ENCODE data around the gene SFXN4. TPM values are rescaled to one million over a fixed set of nuclear protein-coding genes. Genes with fewer than 3 reads are reported as not detected.

The SFXN4 gene
- total and polyA plus RNA-seq, 9 of the 15 experiments (the other 6 are each of a cell fraction or from before 2014, with no cell fraction given) = 40.1 to 97.8 (median 54.5) TPM

DNA sequence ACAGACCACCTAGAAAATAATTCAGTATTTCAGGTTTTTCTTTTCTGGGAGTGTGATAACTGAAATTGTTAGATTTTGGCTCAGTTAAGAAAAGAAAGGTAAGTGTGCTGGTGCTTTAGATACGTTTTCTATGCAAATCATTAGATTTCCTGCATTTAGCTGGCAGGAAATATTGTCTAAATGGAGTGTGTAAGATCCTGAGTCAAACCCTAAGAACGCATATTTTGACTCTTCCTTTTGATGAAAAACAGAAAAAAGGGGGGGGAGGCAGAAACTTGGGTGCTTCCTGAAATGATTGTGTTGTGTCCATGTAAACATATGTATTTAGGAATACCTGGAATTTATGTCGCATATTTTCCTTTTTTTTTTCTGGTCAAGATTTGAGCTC lies 43.0 kb upstream of the SFXN4 start:
- ChIA-PET POLR2A (no interaction called here), CTCF (ENCODE audit: low intra/inter-chr PET ratio) (interaction anchor here (0.7 kb wide), 1 partner anchor 204 kb away, joined by 5 read pairs; no protein-coding TSS in a partner anchor)
- FAIRE-seq = no peak
- peak overlapping the region; percentile 68; the same call in 1 of the 2 replicates for H2AFZ ChIP-seq (ENCODE audit: low read depth, low read length)
- DNase-seq (ENCODE audit: extremely low read depth in 1 of 4, low spot score in 3 of 4) = no peak
- intact Hi-C loops (cut with micrococcal nuclease) (loop anchor here (5.0 kb wide), 1 partner anchor 334 kb away; the partner anchor contains the start of gene RGS10), in situ Hi-C loops (cut with MboI) (no loop called here)
- H3K27ac ChIP-seq (ENCODE audit: extremely low read depth, low read depth, low read length) = no peak overlapping the region
- no peak overlapping the region for H3K4me2 ChIP-seq (ENCODE audit: insufficient read depth, low read length)
- H3K9me1 ChIP-seq (ENCODE audit: control insufficient read depth, insufficient read depth, low read length) = no peaks in the 10 kb centered on the region
- H3K4me3 ChIP-seq = no peak overlapping the region
- H3K9me3 ChIP-seq (replicated peaks; ENCODE audit: control insufficient read depth, insufficient read depth, low read depth, low read length) = no peaks in the 10 kb centered on the region
- BruUV-seq (replicated peaks) = no TSS peak
- peaks cover 8 to 21% of the 10 kb centered on the region in 2 experiments for H3K4me1 ChIP-seq (replicated peaks in 1 of 2; ENCODE audit: control insufficient read depth in 2 of 2, insufficient read depth in 2 of 2, low read length in 2 of 2)
- no peaks in the 10 kb centered on the region for H4K20me1 ChIP-seq (replicated peaks; ENCODE audit: control insufficient read depth, insufficient read depth, low read length)
- no peak overlapping the region for H3K9ac ChIP-seq (ENCODE audit: insufficient read depth in 1 of 2, low read depth in 2 of 2, low read length in 2 of 2)
- no peaks in the 10 kb centered on the region for H3K27me3 ChIP-seq (ENCODE audit: control insufficient read depth in 2 of 2, insufficient read depth in 2 of 2, low read length in 2 of 2)
- no peaks in the 10 kb centered on the region for H3K36me3 ChIP-seq (ENCODE audit: control insufficient read depth, insufficient read depth, low read length)
- H3K79me2 ChIP-seq (ENCODE audit: control insufficient read depth, insufficient read depth, low read length) = no peaks in the 10 kb centered on the region
- no peak for ATAC-seq
- TF ChIP-seq NRF1 (conservative IDR thresholded peaks at IDR 0.05 in 1 of 2, IDR thresholded peaks at IDR 0.05 in 1 of 2) = peak in 1 of 2 experiments; percentile 7; a peak in 1 of 4 replicates
- TF ChIP-seq, protein P1, sequence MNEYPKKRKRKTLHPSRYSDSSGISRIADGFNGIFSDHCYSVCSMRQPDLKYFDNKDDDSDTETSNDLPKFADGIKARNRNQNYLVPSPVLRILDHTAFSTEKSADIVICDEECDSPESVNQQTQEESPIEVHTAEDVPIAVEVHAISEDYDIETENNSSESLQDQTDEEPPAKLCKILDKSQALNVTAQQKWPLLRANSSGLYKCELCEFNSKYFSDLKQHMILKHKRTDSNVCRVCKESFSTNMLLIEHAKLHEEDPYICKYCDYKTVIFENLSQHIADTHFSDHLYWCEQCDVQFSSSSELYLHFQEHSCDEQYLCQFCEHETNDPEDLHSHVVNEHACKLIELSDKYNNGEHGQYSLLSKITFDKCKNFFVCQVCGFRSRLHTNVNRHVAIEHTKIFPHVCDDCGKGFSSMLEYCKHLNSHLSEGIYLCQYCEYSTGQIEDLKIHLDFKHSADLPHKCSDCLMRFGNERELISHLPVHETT (CRISPR knock-in tag; conservative IDR thresholded peaks at IDR 0.05 in 1 of 2, IDR thresholded peaks at IDR 0.05 in 1 of 2) = no peak
- no peak for TF ChIP-seq YY1 (IDR thresholded peaks at IDR 0.05; ENCODE audit: borderline replicate concordance in 1 of 3, control insufficient read depth in 1 of 3, extremely low read depth in 1 of 3, insufficient read depth in 3 of 3, insufficient read length in 1 of 3, insufficient replicate concordance in 2 of 3, low read depth in 1 of 3, low read length in 2 of 3)
- WGBS (ENCODE audit: insufficient coverage, low coverage, missing lambda C conversion rate) = 30% methylated on average over 2 of the region's 3 CpGs
